Right lobe of liver (tissue), 4 donors: ENCODE results near the gene EVC.

Experiments
- POLR2A ChIP-seq: fragments of 450-650 bp; IDR thresholded peaks from one replicate; pipeline ENCODE4 v1.6.1; 2017; ENCODE audit warnings: antibody characterized with exemption, mild to moderate bottlenecking
- TF ChIP-seq, protein P1 (sequence below), 4 donors: fragments of 200-600 bp in 3 of 4; fragments of 450-650 bp in 1 of 4; IDR thresholded peaks; one replicate each; pipeline versions ENCODE4 v1.5.1 to v1.8.0; 2016 to 2022; ENCODE audit warnings: antibody characterized with exemption in 4 of 4, mild to moderate bottlenecking in 2 of 4
- donor health status: DM: no; HTN: no; CAD: no.
- donor health status: DM: no; HTN: no; CAD: no.
- donor health status: DM: no; HTN: yes; CAD: no.

- TF ChIP-seq, protein P1, sequence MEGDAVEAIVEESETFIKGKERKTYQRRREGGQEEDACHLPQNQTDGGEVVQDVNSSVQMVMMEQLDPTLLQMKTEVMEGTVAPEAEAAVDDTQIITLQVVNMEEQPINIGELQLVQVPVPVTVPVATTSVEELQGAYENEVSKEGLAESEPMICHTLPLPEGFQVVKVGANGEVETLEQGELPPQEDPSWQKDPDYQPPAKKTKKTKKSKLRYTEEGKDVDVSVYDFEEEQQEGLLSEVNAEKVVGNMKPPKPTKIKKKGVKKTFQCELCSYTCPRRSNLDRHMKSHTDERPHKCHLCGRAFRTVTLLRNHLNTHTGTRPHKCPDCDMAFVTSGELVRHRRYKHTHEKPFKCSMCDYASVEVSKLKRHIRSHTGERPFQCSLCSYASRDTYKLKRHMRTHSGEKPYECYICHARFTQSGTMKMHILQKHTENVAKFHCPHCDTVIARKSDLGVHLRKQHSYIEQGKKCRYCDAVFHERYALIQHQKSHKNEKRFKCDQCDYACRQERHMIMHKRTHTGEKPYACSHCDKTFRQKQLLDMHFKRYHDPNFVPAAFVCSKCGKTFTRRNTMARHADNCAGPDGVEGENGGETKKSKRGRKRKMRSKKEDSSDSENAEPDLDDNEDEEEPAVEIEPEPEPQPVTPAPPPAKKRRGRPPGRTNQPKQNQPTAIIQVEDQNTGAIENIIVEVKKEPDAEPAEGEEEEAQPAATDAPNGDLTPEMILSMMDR (IDR thresholded peaks at IDR 0.05) = no peak
- no peak for TF ChIP-seq POLR2A
Observed at GRCh38 chr4:5757954-5758353, 47.0 kb downstream of the EVC start.
